ENCODE data around the gene SLC26A8.
A peak's percentile ranks its signal among the peaks of the same experiment; 100 is the strongest.
"Not testable (repeated sequence)": the region's sequence is repeated elsewhere in the genome, so short reads cannot be mapped to it uniquely, and the experiment has no call there.

Gene SLC26A8

GRCh38 chr6:36052097-36052496 lies 27.7 kb upstream of the SLC26A8 start:
- FAIRE-seq (no peak), DNase-seq (ENCODE audit: extremely low spot score, insufficient read length, low read depth) (no peak)

- no peak for DNase-seq (ENCODE audit: extremely low spot score, insufficient read length, low read depth)
Measured at GRCh38 chr6:36050947-36051710, 26.7 kb upstream of the SLC26A8 start.

GRCh38 chr6:36050305-36050704 lies 25.9 kb upstream of the SLC26A8 start:
- FAIRE-seq (no peak), DNase-seq (ENCODE audit: extremely low spot score, insufficient read length, low read depth) (no peak)

More at GRCh38 chr6:36050947-36051710, 26.7 kb upstream of the SLC26A8 start:
- no peak for FAIRE-seq

DNA sequence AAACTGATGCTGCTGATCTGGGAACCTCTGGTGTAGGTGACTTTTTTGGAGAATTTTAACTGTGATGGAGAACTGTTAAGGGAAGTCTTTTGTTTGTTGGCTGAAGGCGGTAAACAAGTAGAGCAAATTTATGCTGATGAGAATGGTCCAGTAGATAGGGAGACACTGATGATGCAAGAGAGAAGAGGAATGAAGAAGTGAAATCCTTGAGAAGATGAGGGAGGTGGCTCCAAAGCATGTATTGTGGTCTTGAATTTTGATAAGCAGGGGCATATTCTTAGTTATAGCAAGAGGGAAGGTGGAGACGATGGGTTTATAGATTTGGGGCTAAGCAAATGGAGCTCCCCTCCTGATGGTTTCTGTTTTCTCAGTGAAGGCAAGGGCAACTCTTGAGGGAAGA lies 25.1 kb upstream of the SLC26A8 start:
- FAIRE-seq (no peak), DNase-seq (ENCODE audit: extremely low spot score, insufficient read length, low read depth) (no peak)

- FAIRE-seq (no peak), DNase-seq (ENCODE audit: extremely low spot score, insufficient read length, low read depth) (no peak)
Measured at GRCh38 chr6:36042618-36043260, 18.3 kb upstream of the SLC26A8 start.

DNA sequence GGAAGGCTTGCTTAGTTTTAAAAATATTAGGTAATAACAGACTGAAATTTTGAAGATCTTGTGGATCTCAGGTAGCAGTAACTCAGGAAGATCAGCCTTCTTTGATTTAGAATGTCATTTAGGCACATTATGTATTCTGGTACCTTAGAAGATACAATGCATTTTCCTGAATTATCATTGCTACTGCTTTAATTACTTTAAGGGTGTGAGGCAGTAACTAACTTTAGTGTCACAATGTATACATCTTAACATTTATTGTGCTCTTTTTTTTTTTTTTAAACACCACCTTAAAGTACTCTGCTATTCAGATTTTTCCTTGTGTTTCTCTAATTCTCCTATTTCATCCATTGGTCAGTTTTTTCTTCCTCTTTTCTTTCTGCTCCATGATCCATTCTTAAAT lies 16.5 kb upstream of the SLC26A8 start:
- DNase-seq (ENCODE audit: extremely low spot score, insufficient read length, low read depth), result no peak
- no peak for FAIRE-seq

DNA sequence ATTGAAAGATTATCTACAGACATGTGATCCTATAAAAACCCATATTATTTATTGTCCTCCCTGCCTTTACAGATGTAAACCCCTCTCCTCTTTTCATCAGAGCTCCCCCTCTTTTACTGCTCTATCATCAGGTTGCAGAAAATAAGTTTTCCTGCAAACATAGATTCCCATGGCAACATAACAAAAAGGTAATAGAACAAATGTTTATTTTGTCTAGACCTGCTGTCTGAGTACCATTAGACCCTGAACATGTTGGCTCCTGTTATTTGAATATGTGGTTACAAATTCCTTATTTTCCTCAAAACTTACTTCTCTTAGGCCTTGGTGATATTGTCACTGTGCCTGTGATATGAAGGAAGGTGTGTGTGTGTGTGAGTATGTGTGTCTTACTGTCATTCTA lies 14.7 kb upstream of the SLC26A8 start:
- FAIRE-seq (no peak), DNase-seq (ENCODE audit: extremely low spot score, insufficient read length, low read depth) (no peak)

GRCh38 chr6:36038120-36038876 lies 13.9 kb upstream of the SLC26A8 start:
- FAIRE-seq (peak; percentile 56), DNase-seq (ENCODE audit: extremely low spot score, insufficient read length, low read depth) (no peak)

- DNase-seq (ENCODE audit: extremely low spot score, insufficient read length, low read depth), result no peak
- peak; percentile 29 for FAIRE-seq
Measured at GRCh38 chr6:36035225-36035624, 10.8 kb upstream of the SLC26A8 start.

- DNase-seq (ENCODE audit: extremely low spot score, insufficient read length, low read depth), result no peak
- FAIRE-seq, result no peak
Measured at GRCh38 chr6:36034441-36034840, 10.0 kb upstream of the SLC26A8 start.

DNA sequence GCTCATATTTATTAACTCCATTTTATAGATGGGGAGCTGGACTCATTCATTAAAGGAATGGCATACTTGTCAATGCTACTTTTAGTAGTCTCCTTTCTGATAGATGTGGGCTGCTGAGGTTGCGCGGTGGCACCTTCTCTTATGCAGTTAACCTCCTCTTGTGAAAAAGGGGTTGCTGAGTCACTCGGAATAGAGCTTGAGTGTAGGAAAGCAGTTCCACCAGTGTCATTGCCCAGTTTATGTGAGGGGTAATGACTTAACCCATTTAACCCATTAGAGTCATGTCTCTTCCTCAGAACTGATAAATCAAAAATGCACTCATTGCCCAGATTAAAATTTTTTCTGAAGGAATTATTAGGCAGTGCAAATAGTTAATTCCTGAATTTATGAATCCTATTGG lies 9.5 kb upstream of the SLC26A8 start:
- FAIRE-seq, result no peak
- DNase-seq (ENCODE audit: extremely low spot score, insufficient read length, low read depth), result no peak

DNA sequence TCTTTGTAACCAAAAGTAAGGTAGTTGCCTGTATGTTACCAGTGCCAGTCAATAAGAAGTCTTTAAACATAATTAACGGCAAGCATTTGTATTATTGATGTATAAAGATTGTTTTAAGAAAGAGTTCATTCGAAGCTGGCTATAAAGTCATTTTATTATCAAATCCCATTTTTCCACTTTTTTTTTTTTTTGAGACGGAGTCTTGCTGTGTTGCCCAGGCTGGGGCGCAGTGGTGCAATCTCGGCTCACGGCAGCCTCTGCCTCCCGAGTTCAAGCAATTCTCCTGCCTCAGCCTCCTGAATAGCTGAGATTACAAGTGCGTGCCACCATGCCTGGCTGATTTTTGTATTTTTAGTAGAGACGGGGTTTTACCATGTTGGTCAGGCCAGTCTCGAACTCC lies 8.7 kb upstream of the SLC26A8 start:
- not testable (repeated sequence) for FAIRE-seq; DNase-seq (ENCODE audit: extremely low spot score, insufficient read length, low read depth)

GRCh38 chr6:36032261-36032660 lies 7.8 kb upstream of the SLC26A8 start:
- FAIRE-seq (peak; percentile 21), DNase-seq (ENCODE audit: extremely low spot score, insufficient read length, low read depth) (no peak)

GRCh38 chr6:36029464-36029863 lies 5.0 kb upstream of the SLC26A8 start:
- peak; percentile 33 for FAIRE-seq
- DNase-seq (ENCODE audit: extremely low spot score, insufficient read length, low read depth), result no peak

DNA sequence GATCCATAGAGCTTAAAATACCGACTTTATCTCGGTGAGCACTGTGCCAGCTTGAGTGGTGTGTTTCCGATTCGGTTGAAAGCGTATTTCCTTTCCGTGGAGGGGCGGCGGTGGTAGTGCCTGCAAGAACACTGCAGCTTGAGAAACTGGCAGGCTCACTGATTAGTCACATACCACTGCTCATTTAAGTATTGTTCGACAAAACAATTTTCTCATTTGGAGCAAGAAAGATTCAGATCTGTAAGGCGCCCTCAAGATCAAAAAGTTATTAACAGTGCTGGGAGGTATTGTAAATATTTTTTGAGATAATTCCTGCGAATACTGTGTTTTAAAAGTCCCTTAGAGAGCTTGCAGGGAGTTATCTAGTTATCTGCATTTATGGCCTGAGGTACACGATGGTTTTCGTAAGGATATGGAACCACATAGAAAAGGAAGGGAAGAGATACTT lies 4.5 kb upstream of the SLC26A8 start:
- peak; percentile 46 for FAIRE-seq
- no peak for DNase-seq (ENCODE audit: extremely low spot score, insufficient read length, low read depth)

GRCh38 chr6:36028088-36028876 lies 3.8 kb upstream of the SLC26A8 start:
- no peak for FAIRE-seq

GRCh38 chr6:36027501-36028087 lies 3.2 kb upstream of the SLC26A8 start, which contains the start of gene MAPK14:
Gene MAPK14 (plus strand): TSS chr6:36027808. CDS start chr6:36028158, 350 bp downstream.
- FAIRE-seq, result peak; percentile 98
- peak; percentile 96 for DNase-seq (ENCODE audit: extremely low spot score, insufficient read length, low read depth)

More at GRCh38 chr6:36028088-36028876, 3.8 kb upstream of the SLC26A8 start:
- no peak for DNase-seq (ENCODE audit: extremely low spot score, insufficient read length, low read depth)

DNA sequence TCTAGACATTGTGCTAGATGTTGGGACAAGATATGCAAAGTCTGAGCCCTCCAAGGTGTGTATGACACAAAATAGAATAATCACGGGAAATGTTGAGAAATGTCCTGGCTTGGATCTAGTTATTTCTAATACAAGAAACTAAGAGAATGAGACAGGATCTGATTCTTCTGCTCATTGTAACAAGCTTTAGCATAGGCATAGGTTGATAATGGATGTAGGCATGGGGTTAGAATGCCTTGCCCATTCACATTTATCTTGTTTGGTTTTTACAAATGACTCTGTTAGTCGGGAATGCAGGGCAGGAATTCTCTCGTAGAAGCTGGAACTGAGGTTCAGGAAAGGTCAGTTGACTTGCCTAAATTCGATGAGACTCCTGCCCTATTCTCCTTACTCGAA lies 1.5 kb upstream of the SLC26A8 start:
- no peak for DNase-seq (ENCODE audit: extremely low spot score, insufficient read length, low read depth)
- no peak for FAIRE-seq

GRCh38 chr6:36025260-36025931 lies 955 bp upstream of the SLC26A8 start:
- FAIRE-seq, result no peak
- DNase-seq (ENCODE audit: extremely low spot score, insufficient read length, low read depth), result no peak
